Lung (tissue), 13 donors: ENCODE measurements around the gene RACK1. TPM values are rescaled to one million over a fixed set of nuclear protein-coding genes. Genes with fewer than 3 reads are reported as not detected.

Experiments used
- ATAC-seq: fragments of 200-7000 bp; cut with Tn5 transposase; one replicate; pipeline ENCODE4 v1.9.1; 2020; ENCODE audit warnings: moderate number of reproducible peaks; ENCODE audit not compliant: insufficient read depth, low FRiP score
- DNase-seq, 3 donors: peaks; one replicate each; pipeline ENCODE4 v3.0.0-alpha.2; 2013 to 2017
- H3K27ac ChIP-seq, 2 donors: one replicate each; pipeline ENCODE4 v1.5.1; 2013; ENCODE audit warnings: mild to moderate bottlenecking in 2 of 2, moderate library complexity in 2 of 2, control low read depth in 1 of 2, inconsistent platforms in 1 of 2, low read depth in 1 of 2, low read length in 1 of 2
- H3K27me3 ChIP-seq, 3 donors: one replicate each; pipeline ENCODE4 v1.5.1; 2013; ENCODE audit warnings: low read length in 2 of 3; ENCODE audit not compliant: control insufficient read depth in 3 of 3, insufficient read depth in 3 of 3
- H3K36me3 ChIP-seq, 4 donors: one replicate each; pipeline ENCODE4 v1.5.1; 2013; ENCODE audit warnings: low read length in 4 of 4, mild to moderate bottlenecking in 1 of 4, moderate library complexity in 1 of 4; ENCODE audit not compliant: control insufficient read depth in 4 of 4, insufficient read depth in 4 of 4
- H3K4me1 ChIP-seq, 5 donors: one replicate each; pipeline ENCODE4 v1.5.1; 2013; ENCODE audit warnings: low read length in 5 of 5, mild to moderate bottlenecking in 2 of 5, moderate library complexity in 1 of 5; ENCODE audit not compliant: control insufficient read depth in 5 of 5, insufficient read depth in 5 of 5
- H3K4me3 ChIP-seq: one replicate; pipeline ENCODE4 v1.5.1; 2013; ENCODE audit warnings: mild to moderate bottlenecking, control low read depth, moderate library complexity
- H3K9ac ChIP-seq, 2 donors: one replicate each; pipeline ENCODE4 v1.5.1; 2013; ENCODE audit warnings: low read length in 2 of 2, control low read depth in 1 of 2; ENCODE audit not compliant: insufficient read depth in 1 of 2
- H3K9me3 ChIP-seq, 4 donors: one replicate each; pipeline ENCODE4 v1.5.1; 2013; ENCODE audit warnings: low read length in 3 of 4, mild to moderate bottlenecking in 1 of 4, moderate library complexity in 1 of 4; ENCODE audit not compliant: control insufficient read depth in 4 of 4, insufficient read depth in 3 of 4
- WGBS, 2 donors: extraction: QIAGEN DNeasy Blood & Tissue Kit; methylation state at CpG; one replicate each; pipeline ENCODE4 v1.1.7; 2013; 5-methylcytosine and 5-hydroxymethylcytosine counted together
- polyA plus RNA-seq, 2 donors: library from polyadenylated mRNA; stranded (reverse); fragments of 200-250 nt; gene quantifications; one replicate each; pipeline ENCODE4 v1.2.1, GENCODE V29; 2013
- small RNA-seq: library from RNA; depleted of rRNA; stranded (forward); fragments of <200 nt; gene quantifications from one replicate; pipeline ENCODE3, GENCODE V24; 2014; ENCODE audit warnings: low replicate concordance
- total RNA-seq, 2 donors: library from RNA; depleted of rRNA in 1 of 2; stranded (reverse); fragments of >200 nt in 1 of 2; gene quantifications; one replicate each; pipeline ENCODE4 v1.2.1, GENCODE V29; 2014 to 2021
- TF ChIP-seq, protein P1 (sequence below): IDR thresholded peaks from 2 replicates; pipeline ENCODE4 v1.5.1; 2012; ENCODE audit warnings: mild to moderate bottlenecking; ENCODE audit errors: control extremely low read depth, extremely low read depth
- donor health status: control.
- donor health status: control.
- donor health status: Bipolar disorder and iron deficiency.
- donor health status: healthy.
- donor health status: DM: yes; HTN: yes; CAD: no.

The RACK1 gene
- total and polyA plus RNA-seq, 4 donors = 1,254 to 2,994 (median 1,939) TPM

DNA sequence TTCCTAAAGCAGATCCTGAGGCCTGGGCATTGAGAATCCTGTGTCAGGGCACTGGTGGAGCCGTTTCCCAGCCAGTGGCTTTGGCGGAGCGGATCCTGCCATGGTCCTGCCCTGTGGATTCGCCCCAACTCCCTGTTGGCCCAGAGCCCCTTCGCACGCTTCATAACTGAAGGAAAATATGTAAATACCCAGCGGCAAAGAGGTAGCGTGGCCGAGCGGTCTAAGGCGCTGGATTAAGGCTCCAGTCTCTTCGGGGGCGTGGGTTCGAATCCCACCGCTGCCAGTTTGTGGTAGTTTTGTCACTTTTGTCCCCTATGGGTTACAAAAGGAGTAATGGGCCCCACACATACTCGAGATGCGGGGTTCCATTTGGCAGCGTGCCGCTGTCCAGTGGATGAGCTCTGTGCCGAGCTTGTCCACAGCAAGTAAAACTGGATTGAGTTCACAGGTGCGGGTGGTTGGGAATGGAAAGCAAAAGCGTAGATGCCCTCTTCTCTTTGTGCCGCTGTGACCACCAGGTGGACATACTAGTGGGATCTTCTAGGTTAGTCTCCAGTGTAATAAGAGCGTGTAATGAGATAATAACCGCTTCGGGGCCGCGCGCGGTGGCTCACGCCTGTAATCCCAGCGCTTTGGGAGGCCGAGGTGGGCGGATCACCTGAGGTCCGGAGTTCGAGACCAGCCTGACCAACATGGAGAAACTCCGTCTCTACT is 56.0 kb downstream of the RACK1 start:
- Histone ChIP-seq H3K36me3 (no peaks in the 10 kb centered on the region), H3K4me3 (no peak overlapping the region), H3K4me1 (peaks cover 0 to 16% (median 0%) of the 10 kb centered on the region in 5 donors), H3K9ac (no peak overlapping the region), H3K9me3 (no peaks in the 10 kb centered on the region), H3K27ac (peak overlapping the region in 1 of 2 donors; percentile 2), H3K27me3 (no peaks in the 10 kb centered on the region)
- no peak for ATAC-seq
- TF ChIP-seq, protein P1, sequence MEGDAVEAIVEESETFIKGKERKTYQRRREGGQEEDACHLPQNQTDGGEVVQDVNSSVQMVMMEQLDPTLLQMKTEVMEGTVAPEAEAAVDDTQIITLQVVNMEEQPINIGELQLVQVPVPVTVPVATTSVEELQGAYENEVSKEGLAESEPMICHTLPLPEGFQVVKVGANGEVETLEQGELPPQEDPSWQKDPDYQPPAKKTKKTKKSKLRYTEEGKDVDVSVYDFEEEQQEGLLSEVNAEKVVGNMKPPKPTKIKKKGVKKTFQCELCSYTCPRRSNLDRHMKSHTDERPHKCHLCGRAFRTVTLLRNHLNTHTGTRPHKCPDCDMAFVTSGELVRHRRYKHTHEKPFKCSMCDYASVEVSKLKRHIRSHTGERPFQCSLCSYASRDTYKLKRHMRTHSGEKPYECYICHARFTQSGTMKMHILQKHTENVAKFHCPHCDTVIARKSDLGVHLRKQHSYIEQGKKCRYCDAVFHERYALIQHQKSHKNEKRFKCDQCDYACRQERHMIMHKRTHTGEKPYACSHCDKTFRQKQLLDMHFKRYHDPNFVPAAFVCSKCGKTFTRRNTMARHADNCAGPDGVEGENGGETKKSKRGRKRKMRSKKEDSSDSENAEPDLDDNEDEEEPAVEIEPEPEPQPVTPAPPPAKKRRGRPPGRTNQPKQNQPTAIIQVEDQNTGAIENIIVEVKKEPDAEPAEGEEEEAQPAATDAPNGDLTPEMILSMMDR = no peak
- peak; percentile 85 to 89 (median 85) for DNase-seq
- 5 to 6% methylated on average over 37 of the region's 37 CpGs for WGBS, 2 donors

DNA sequence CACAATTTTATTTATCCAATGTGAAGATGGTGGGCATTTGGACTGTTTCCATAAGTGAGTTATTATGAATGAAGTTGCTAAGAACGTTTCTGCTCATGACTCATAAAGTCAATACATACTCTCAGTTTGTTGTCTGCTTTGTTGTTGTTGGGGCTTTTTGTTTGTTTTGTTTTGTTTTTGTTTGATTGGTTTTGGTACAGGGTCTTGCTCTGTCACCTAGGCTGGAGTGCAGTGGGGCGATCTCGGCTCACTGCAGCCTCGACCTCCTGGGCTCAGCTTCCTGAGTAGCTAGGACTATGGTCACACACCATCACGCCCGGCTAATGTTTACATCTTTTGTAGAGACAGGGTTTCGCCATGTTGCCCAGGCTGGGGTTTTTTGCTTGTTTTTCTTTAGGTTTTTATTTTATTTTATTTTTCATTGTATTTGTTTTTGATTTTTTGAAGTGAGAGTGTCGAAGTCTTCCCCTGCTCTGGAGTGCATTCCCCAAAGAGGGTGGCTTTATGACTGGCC is 56.7 kb downstream of the RACK1 start:
- TF ChIP-seq, protein P1 = no peak

More for the DNA sequence above, 56.7 kb downstream of the RACK1 start:
- ATAC-seq (no peak), DNase-seq (no peak)
- Histone ChIP-seq H3K27ac (no peak overlapping the region), H3K4me3 (no peak overlapping the region), H3K27me3 (no peaks in the 10 kb centered on the region), H3K9me3 (no peaks in the 10 kb centered on the region), H3K36me3 (no peaks in the 10 kb centered on the region), H3K4me1 (peaks cover 0 to 12% (median 0%) of the 10 kb centered on the region in 5 donors), H3K9ac (no peak overlapping the region)
- 37 to 49% methylated on average over 8 of the region's 8 CpGs for whole genome bisulfite sequencing, 2 donors

Small RNA genes within 50 kb of the gene (small RNA-seq; reads per million reads assigned to genes)
- gene MIR4638 = not detected
- not detected for gene SNORD95
- gene SNORD96A = not detected

Other genes starting within 250 kb of the RACK1 start
- gene BTNL9, start 203.6 kb downstream of the RACK1 start, total RNA-seq = 10 to 100 TPM; 23.5 to 73.1 TPM
- 10 to 100 TPM; 54.5 to 70.1 TPM for gene BTNL9, start 203.6 kb downstream of the RACK1 start, polyA plus RNA-seq
- not detected for gene OR2V1, start 112.7 kb downstream of the RACK1 start, total RNA-seq
- not detected for gene OR2V1, start 112.7 kb downstream of the RACK1 start, polyA plus RNA-seq
- gene OR2V2, start 96.3 kb downstream of the RACK1 start, total RNA-seq = not detected
- not detected for gene OR2V2, start 96.3 kb downstream of the RACK1 start, polyA plus RNA-seq
- 1 to 10 TPM in 1 of 2 donors, under 1 TPM in 1; 0.46 to 3.8 TPM for gene TRIM7, start 38.7 kb downstream of the RACK1 start, total RNA-seq
- gene TRIM7, start 38.7 kb downstream of the RACK1 start, polyA plus RNA-seq = 1 to 10 TPM; 1.2 to 3.6 TPM
- gene TRIM41, start 20.6 kb downstream of the RACK1 start, total RNA-seq = 10 to 100 TPM; 13.1 to 38.6 TPM
- 10 to 100 TPM; 20.3 to 24.1 TPM for gene TRIM41, start 20.6 kb downstream of the RACK1 start, polyA plus RNA-seq
- gene TRIM52, start 17.2 kb upstream of the RACK1 start, total RNA-seq = 10 to 100 TPM; 16.1 to 19.3 TPM
- 10 to 100 TPM in 1 of 2 donors, 1 to 10 TPM in 1; 6.5 to 11.6 TPM for gene TRIM52, start 17.2 kb upstream of the RACK1 start, polyA plus RNA-seq
- gene OR4F3, start 123.4 kb upstream of the RACK1 start, total RNA-seq = not detected
- gene OR4F3, start 123.4 kb upstream of the RACK1 start, polyA plus RNA-seq = not detected